Measurements from ENCODE around the gene TNS3. TPM values are rescaled to one million over a fixed set of nuclear protein-coding genes. Genes with fewer than 3 reads are reported as not detected.

Gene TNS3
- polyA plus RNA-seq, 1 of the 3 experiments (the other 2 are of a cell fraction), result 72.3 TPM

- TF ChIP-seq SMC3 (IDR thresholded peaks at IDR 0.05; ENCODE audit: low read depth, low read length) (no peak), YY1 (IDR thresholded peaks at IDR 0.05; ENCODE audit: low read depth) (no peak), SIN3A (IDR thresholded peaks at IDR 0.05; ENCODE audit: borderline replicate concordance, low read depth, low read length) (no peak), JUND (IDR thresholded peaks at IDR 0.05) (no peak), MEF2A (IDR thresholded peaks at IDR 0.05; ENCODE audit: borderline replicate concordance, low read depth) (no peak), IRF3 (IDR thresholded peaks at IDR 0.05; ENCODE audit: low read depth, low read length) (no peak)
Observed at GRCh38 chr7:47303014-47303694, 278.8 kb downstream of the TNS3 start (continued).

- H3K36me3 ChIP-seq (replicated peaks in 1 of 2; ENCODE audit: control insufficient read depth in 1 of 2, insufficient read depth in 2 of 2, low read length in 1 of 2), result peaks cover 13 to 69% of the 10 kb centered on the region in 2 experiments
- no peak for DNase-seq
- 79% methylated on average over 3 of the region's 3 CpGs for WGBS (ENCODE audit: low lambda C conversion rate)
- POLR2A ChIA-PET, result no interaction called here
- H3K27ac ChIP-seq (ENCODE audit: low read depth in 2 of 2, low read length in 1 of 2), result no peak overlapping the region
- no peaks in the 10 kb centered on the region for H3K9me2 ChIP-seq
- TF ChIP-seq CHD2 (IDR thresholded peaks at IDR 0.05; ENCODE audit: low read length, partially characterized antibody) (no peak), FOSL2 (IDR thresholded peaks at IDR 0.05; ENCODE audit: borderline replicate concordance, low read depth) (no peak), ELF1 (IDR thresholded peaks at IDR 0.05) (no peak), RCOR1 (IDR thresholded peaks at IDR 0.05; ENCODE audit: low read length) (no peak), FOXM1 (IDR thresholded peaks at IDR 0.05; ENCODE audit: low read depth) (no peak), RAD21 (IDR thresholded peaks at IDR 0.05; ENCODE audit: low read length) (no peak), TAF1 (IDR thresholded peaks at IDR 0.05; ENCODE audit: borderline replicate concordance, low read depth, low read length) (no peak), NFIC (IDR thresholded peaks at IDR 0.05; ENCODE audit: borderline replicate concordance) (no peak), EP300 (IDR thresholded peaks at IDR 0.05; ENCODE audit: borderline replicate concordance in 1 of 2, low read depth in 1 of 2, low read length in 1 of 2) (no peak), TEAD4 (IDR thresholded peaks at IDR 0.05; ENCODE audit: borderline replicate concordance, insufficient read depth) (no peak), MEF2A (IDR thresholded peaks at IDR 0.05; ENCODE audit: borderline replicate concordance, low read depth) (no peak), GABPA (IDR thresholded peaks at IDR 0.05; ENCODE audit: low read depth) (no peak), SIN3A (IDR thresholded peaks at IDR 0.05; ENCODE audit: borderline replicate concordance, low read depth, low read length) (no peak)
- TF ChIP-seq, protein P1, sequence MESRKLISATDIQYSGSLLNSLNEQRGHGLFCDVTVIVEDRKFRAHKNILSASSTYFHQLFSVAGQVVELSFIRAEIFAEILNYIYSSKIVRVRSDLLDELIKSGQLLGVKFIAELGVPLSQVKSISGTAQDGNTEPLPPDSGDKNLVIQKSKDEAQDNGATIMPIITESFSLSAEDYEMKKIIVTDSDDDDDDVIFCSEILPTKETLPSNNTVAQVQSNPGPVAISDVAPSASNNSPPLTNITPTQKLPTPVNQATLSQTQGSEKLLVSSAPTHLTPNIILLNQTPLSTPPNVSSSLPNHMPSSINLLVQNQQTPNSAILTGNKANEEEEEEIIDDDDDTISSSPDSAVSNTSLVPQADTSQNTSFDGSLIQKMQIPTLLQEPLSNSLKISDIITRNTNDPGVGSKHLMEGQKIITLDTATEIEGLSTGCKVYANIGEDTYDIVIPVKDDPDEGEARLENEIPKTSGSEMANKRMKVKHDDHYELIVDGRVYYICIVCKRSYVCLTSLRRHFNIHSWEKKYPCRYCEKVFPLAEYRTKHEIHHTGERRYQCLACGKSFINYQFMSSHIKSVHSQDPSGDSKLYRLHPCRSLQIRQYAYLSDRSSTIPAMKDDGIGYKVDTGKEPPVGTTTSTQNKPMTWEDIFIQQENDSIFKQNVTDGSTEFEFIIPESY (IDR thresholded peaks at IDR 0.05; ENCODE audit: borderline replicate concordance, low read depth), result no peak
- TF ChIP-seq, protein P2, sequence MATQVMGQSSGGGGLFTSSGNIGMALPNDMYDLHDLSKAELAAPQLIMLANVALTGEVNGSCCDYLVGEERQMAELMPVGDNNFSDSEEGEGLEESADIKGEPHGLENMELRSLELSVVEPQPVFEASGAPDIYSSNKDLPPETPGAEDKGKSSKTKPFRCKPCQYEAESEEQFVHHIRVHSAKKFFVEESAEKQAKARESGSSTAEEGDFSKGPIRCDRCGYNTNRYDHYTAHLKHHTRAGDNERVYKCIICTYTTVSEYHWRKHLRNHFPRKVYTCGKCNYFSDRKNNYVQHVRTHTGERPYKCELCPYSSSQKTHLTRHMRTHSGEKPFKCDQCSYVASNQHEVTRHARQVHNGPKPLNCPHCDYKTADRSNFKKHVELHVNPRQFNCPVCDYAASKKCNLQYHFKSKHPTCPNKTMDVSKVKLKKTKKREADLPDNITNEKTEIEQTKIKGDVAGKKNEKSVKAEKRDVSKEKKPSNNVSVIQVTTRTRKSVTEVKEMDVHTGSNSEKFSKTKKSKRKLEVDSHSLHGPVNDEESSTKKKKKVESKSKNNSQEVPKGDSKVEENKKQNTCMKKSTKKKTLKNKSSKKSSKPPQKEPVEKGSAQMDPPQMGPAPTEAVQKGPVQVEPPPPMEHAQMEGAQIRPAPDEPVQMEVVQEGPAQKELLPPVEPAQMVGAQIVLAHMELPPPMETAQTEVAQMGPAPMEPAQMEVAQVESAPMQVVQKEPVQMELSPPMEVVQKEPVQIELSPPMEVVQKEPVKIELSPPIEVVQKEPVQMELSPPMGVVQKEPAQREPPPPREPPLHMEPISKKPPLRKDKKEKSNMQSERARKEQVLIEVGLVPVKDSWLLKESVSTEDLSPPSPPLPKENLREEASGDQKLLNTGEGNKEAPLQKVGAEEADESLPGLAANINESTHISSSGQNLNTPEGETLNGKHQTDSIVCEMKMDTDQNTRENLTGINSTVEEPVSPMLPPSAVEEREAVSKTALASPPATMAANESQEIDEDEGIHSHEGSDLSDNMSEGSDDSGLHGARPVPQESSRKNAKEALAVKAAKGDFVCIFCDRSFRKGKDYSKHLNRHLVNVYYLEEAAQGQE (IDR thresholded peaks at IDR 0.05; ENCODE audit: low read depth, low read length), result no peak
- TF ChIP-seq, protein P3, sequence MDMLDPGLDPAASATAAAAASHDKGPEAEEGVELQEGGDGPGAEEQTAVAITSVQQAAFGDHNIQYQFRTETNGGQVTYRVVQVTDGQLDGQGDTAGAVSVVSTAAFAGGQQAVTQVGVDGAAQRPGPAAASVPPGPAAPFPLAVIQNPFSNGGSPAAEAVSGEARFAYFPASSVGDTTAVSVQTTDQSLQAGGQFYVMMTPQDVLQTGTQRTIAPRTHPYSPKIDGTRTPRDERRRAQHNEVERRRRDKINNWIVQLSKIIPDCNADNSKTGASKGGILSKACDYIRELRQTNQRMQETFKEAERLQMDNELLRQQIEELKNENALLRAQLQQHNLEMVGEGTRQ (IDR thresholded peaks at IDR 0.05; ENCODE audit: borderline replicate concordance, low read depth, low read length), result no peak
- no peaks in the 10 kb centered on the region for H3K9me3 ChIP-seq
- peaks cover 0 to 4% of the 10 kb centered on the region in 2 experiments; a peak in 1 of 4 replicates for H3K4me1 ChIP-seq (ENCODE audit: control insufficient read depth in 1 of 2, insufficient read depth in 2 of 2, low read depth in 1 of 2, low read length in 1 of 2)
- CTCF ChIA-PET, result no interaction called here
- H3K4me2 ChIP-seq, result no peak overlapping the region
- H4K20me1 ChIP-seq (ENCODE audit: insufficient read depth), result no peaks in the 10 kb centered on the region; the same call in 1 of the 2 replicates
- no peak overlapping the region for H3K9ac ChIP-seq
- H3K27me3 ChIP-seq (ENCODE audit: insufficient read depth), result no peaks in the 10 kb centered on the region
- no peak overlapping the region for H2AFZ ChIP-seq (ENCODE audit: low read depth)
- H3K79me2 ChIP-seq (ENCODE audit: insufficient read depth), result no peaks in the 10 kb centered on the region
- no peak overlapping the region for H3K4me3 ChIP-seq (ENCODE audit: low read depth in 2 of 2, low read length in 1 of 2)
- H3F3A ChIP-seq (replicated peaks; ENCODE audit: insufficient read depth), result no peaks in the 10 kb centered on the region
Observed at GRCh38 chr7:47302560-47302959, 279.4 kb downstream of the TNS3 start.

Measured in SK-N-SH (cell line).